ENCODE data around the gene GTPBP1.

The GTPBP1 gene

GRCh38 chr22:38696606-38697424, 8.9 kb upstream of the GTPBP1 start:
- no peak for TF ChIP-seq CTCF (IDR thresholded peaks at IDR 0.05; ENCODE audit: low read depth, low read length, missing control alignments)
- H3K4me3 ChIP-seq (replicated peaks; ENCODE audit: low read depth, low read length), result peak overlapping the region; percentile 82
- DNase-seq (ENCODE audit: extremely low read depth, low read depth), result peak; percentile 67

GRCh38 chr22:38697425-38698089, 8.2 kb upstream of the GTPBP1 start:
- DNase-seq (ENCODE audit: extremely low read depth, low read depth), result no peak
- TF ChIP-seq CTCF (IDR thresholded peaks at IDR 0.05; ENCODE audit: low read depth, low read length, missing control alignments), result no peak
- H3K4me3 ChIP-seq (replicated peaks; ENCODE audit: low read depth, low read length), result peak overlapping the region; percentile 82

- peak overlapping the region; percentile 82 for H3K4me3 ChIP-seq (replicated peaks; ENCODE audit: low read depth, low read length)
- no peak for TF ChIP-seq CTCF (IDR thresholded peaks at IDR 0.05; ENCODE audit: low read depth, low read length, missing control alignments)
- DNase-seq (ENCODE audit: extremely low read depth, low read depth), result no peak
Measured at GRCh38 chr22:38698407-38699094, 7.2 kb upstream of the GTPBP1 start.

GRCh38 chr22:38699143-38699542, 6.6 kb upstream of the GTPBP1 start:
- no peak for TF ChIP-seq CTCF (IDR thresholded peaks at IDR 0.05; ENCODE audit: low read depth, low read length, missing control alignments)
- peak overlapping the region; percentile 82 for H3K4me3 ChIP-seq (replicated peaks; ENCODE audit: low read depth, low read length)
- DNase-seq (ENCODE audit: extremely low read depth, low read depth), result no peak

GRCh38 chr22:38699784-38700183, 6.0 kb upstream of the GTPBP1 start:
- DNase-seq (ENCODE audit: extremely low read depth, low read depth), result no peak
- no peak for TF ChIP-seq CTCF (IDR thresholded peaks at IDR 0.05; ENCODE audit: low read depth, low read length, missing control alignments)
- peak overlapping the region; percentile 82 for H3K4me3 ChIP-seq (replicated peaks; ENCODE audit: low read depth, low read length)

GRCh38 chr22:38700270-38700788, 5.4 kb upstream of the GTPBP1 start:
- H3K4me3 ChIP-seq (replicated peaks; ENCODE audit: low read depth, low read length), result peak overlapping the region; percentile 82
- DNase-seq (ENCODE audit: extremely low read depth, low read depth), result no peak
- no peak for TF ChIP-seq CTCF (IDR thresholded peaks at IDR 0.05; ENCODE audit: low read depth, low read length, missing control alignments)
